Liver (tissue), 9 donors: ENCODE results near the gene FAM168B. TPM values are rescaled to one million over a fixed set of nuclear protein-coding genes. Genes with fewer than 3 reads are reported as not detected.

Source experiments
- DNase-seq: peaks from one replicate; pipeline ENCODE4 v3.0.0-alpha.2; 2017; ENCODE audit warnings: low spot score
- H3K27ac ChIP-seq, 2 donors: one replicate each; pipeline ENCODE4 v1.7.0; 2013; ENCODE audit warnings: inconsistent platforms in 2 of 2, low read length in 2 of 2, control low read depth in 1 of 2, low read depth in 1 of 2, mild to moderate bottlenecking in 1 of 2
- H3K27me3 ChIP-seq, 4 donors: one replicate each; pipeline versions ENCODE4 v1.6.1 to v1.7.0; 2013; ENCODE audit warnings: low read length in 3 of 4, inconsistent platforms in 1 of 4, mild to moderate bottlenecking in 1 of 4, moderate library complexity in 1 of 4; ENCODE audit not compliant: control insufficient read depth in 4 of 4, insufficient read depth in 4 of 4
- H3K36me3 ChIP-seq, 4 donors: one replicate each; pipeline versions ENCODE4 v1.6.1 to v1.7.0; 2013; ENCODE audit warnings: low read length in 3 of 4, mild to moderate bottlenecking in 3 of 4, low read depth in 1 of 4, moderate library complexity in 1 of 4; ENCODE audit not compliant: control insufficient read depth in 4 of 4, insufficient read depth in 3 of 4
- H3K4me1 ChIP-seq, 4 donors: one replicate each; pipeline versions ENCODE4 v1.6.1 to v1.7.0; 2013; ENCODE audit warnings: low read length in 3 of 4, mild to moderate bottlenecking in 3 of 4, moderate library complexity in 1 of 4; ENCODE audit not compliant: control insufficient read depth in 4 of 4, insufficient read depth in 4 of 4
- H3K4me3 ChIP-seq, 3 donors: one replicate each; pipeline versions ENCODE4 v1.6.1 to v1.7.0; 2013; ENCODE audit warnings: low read length in 3 of 3, control low read depth in 1 of 3, low read depth in 1 of 3, mild to moderate bottlenecking in 1 of 3
- H3K9ac ChIP-seq, 2 donors: one replicate each; pipeline ENCODE4 v1.7.0; 2013; ENCODE audit warnings: low read length in 2 of 2, mild to moderate bottlenecking in 2 of 2, moderate library complexity in 2 of 2, control low read depth in 1 of 2, low read depth in 1 of 2
- H3K9me3 ChIP-seq, 4 donors: one replicate each; pipeline versions ENCODE4 v1.6.1 to v1.7.0; 2013; ENCODE audit warnings: low read length in 3 of 4; ENCODE audit not compliant: control insufficient read depth in 4 of 4
- ATF3 ChIP-seq: IDR thresholded peaks from 2 replicates; pipeline ENCODE4 v1.6.1; 2016; ENCODE audit warnings: antibody characterized with exemption
- CTCF ChIP-seq: fragments of 150-350 bp; IDR thresholded peaks from 2 replicates; pipeline ENCODE4 v1.5.1; 2017; ENCODE audit warnings: improper control_type of control experiment, low read depth, low read length; ENCODE audit not compliant: missing input control
- EGR1 ChIP-seq, 2 donors: IDR thresholded peaks; 2 replicates each; pipeline ENCODE4 v1.6.1; 2016 to 2018; ENCODE audit warnings: antibody characterized with exemption in 2 of 2, low read depth in 2 of 2
- FOXA2 ChIP-seq: IDR thresholded peaks from 2 replicates; pipeline ENCODE4 v1.6.1; 2016; ENCODE audit warnings: antibody characterized with exemption
- HNF4G ChIP-seq: IDR thresholded peaks from 2 replicates; pipeline ENCODE4 v1.6.1; 2016; ENCODE audit warnings: antibody characterized with exemption
- JUND ChIP-seq, 2 donors: IDR thresholded peaks; 2 replicates each; pipeline ENCODE4 v1.6.1; 2016; ENCODE audit warnings: antibody characterized with exemption in 2 of 2
- MAX ChIP-seq: IDR thresholded peaks from 2 replicates; pipeline ENCODE4 v1.6.1; 2016; ENCODE audit warnings: antibody characterized with exemption
- NR2F2 ChIP-seq: IDR thresholded peaks from 2 replicates; pipeline ENCODE4 v1.6.1; 2016; ENCODE audit warnings: antibody characterized with exemption
- RAD21 ChIP-seq, 2 donors: IDR thresholded peaks; 2 replicates each; pipeline ENCODE4 v1.6.1; 2016; ENCODE audit warnings: antibody characterized with exemption in 2 of 2, mild to moderate bottlenecking in 2 of 2
- REST ChIP-seq: IDR thresholded peaks from 2 replicates; pipeline ENCODE4 v1.6.1; 2016; ENCODE audit warnings: antibody characterized with exemption, mild to moderate bottlenecking
- RXRA ChIP-seq, 2 donors: IDR thresholded peaks; 2 replicates each; pipeline ENCODE4 v1.6.1; 2017 to 2018; ENCODE audit warnings: antibody characterized with exemption in 2 of 2, mild to moderate bottlenecking in 1 of 2
- TAF1 ChIP-seq: conservative IDR thresholded peaks from 2 replicates; pipeline ENCODE4 v1.6.1; 2016; ENCODE audit warnings: antibody characterized with exemption, mild to moderate bottlenecking
- YY1 ChIP-seq: IDR thresholded peaks from 2 replicates; pipeline ENCODE4 v1.6.1; 2016; ENCODE audit warnings: antibody characterized with exemption, mild to moderate bottlenecking
- ZBTB33 ChIP-seq: IDR thresholded peaks from 2 replicates; pipeline ENCODE4 v1.6.1; 2016; ENCODE audit warnings: antibody characterized with exemption
- WGBS: extraction: QIAGEN DNeasy Blood & Tissue Kit; methylation state at CpG from one replicate; pipeline ENCODE4 v1.1.7; 2013; 5-methylcytosine and 5-hydroxymethylcytosine counted together
- polyA plus RNA-seq, 2 donors: library from polyadenylated mRNA; stranded (reverse) in 1 of 2; unstranded in 1 of 2; fragments of 200-250 nt in 1 of 2; fragments of >200 nt in 1 of 2; fragmentation: Nextera tagmentation in 1 of 2; extraction: Ambion mirVana in 1 of 2; gene quantifications; one replicate each; pipeline versions ENCODE4 v1.2.1 to v1.2.3, GENCODE V29; 2013 to 2015
- total RNA-seq, 2 donors: library from RNA; depleted of rRNA; stranded (reverse); fragments of >200 nt; gene quantifications; one replicate each; pipeline ENCODE4 v1.2.3, GENCODE V29; 2014
- donor health status: healthy.
- donor health status: healthy.
- donor health status: healthy.
- donor health status: healthy.
- donor health status: healthy.

FAM168B gene
- total and polyA plus RNA-seq, 4 donors, result 13.9 to 62.3 (median 30.8) TPM

GRCh38 chr2:131056932-131057287 lies 36.4 kb downstream of the FAM168B start:
- no peak overlapping the region for H3K9ac ChIP-seq
- 93% methylated on average over 4 of the region's 4 CpGs for WGBS
- no peak overlapping the region for H3K4me3 ChIP-seq
- no peak for DNase-seq
- H3K9me3 ChIP-seq, result no peaks in the 10 kb centered on the region
- H3K4me1 ChIP-seq, result no peaks in the 10 kb centered on the region
- H3K36me3 ChIP-seq, result peaks cover 2 to 51% (median 45%) of the 10 kb centered on the region in 4 donors
- H3K27ac ChIP-seq, result no peak overlapping the region
- no peak for TF ChIP-seq ATF3
- TF ChIP-seq JUND (IDR thresholded peaks at IDR 0.05), result no peak
- no peak for TF ChIP-seq TAF1
- no peaks in the 10 kb centered on the region for H3K27me3 ChIP-seq

- DNase-seq, result no peak
- Histone ChIP-seq H3K4me1 (no peaks in the 10 kb centered on the region), H3K27ac (no peak overlapping the region), H3K4me3 (no peak overlapping the region), H3K9me3 (no peaks in the 10 kb centered on the region), H3K9ac (no peak overlapping the region), H3K27me3 (no peaks in the 10 kb centered on the region), H3K36me3 (peaks cover 2 to 56% (median 49%) of the 10 kb centered on the region in 4 donors)
- WGBS, result 83% methylated on average over 5 of the region's 5 CpGs
- no peak for TF ChIP-seq CTCF
- no peak for TF ChIP-seq JUND (IDR thresholded peaks at IDR 0.05)
- no peak for TF ChIP-seq YY1
- no peak for TF ChIP-seq ZBTB33
- no peak for TF ChIP-seq NR2F2
- TF ChIP-seq EGR1 (IDR thresholded peaks at IDR 0.05; ENCODE audit: low read depth in 2 of 2), result no peak
- TF ChIP-seq TAF1, result no peak
- no peak for TF ChIP-seq RAD21 (IDR thresholded peaks at IDR 0.05)
- TF ChIP-seq HNF4G, result no peak
- no peak for TF ChIP-seq RXRA (IDR thresholded peaks at IDR 0.05)
- no peak for TF ChIP-seq ATF3
- no peak for TF ChIP-seq MAX
- no peak for TF ChIP-seq REST
- TF ChIP-seq FOXA2, result no peak
Measured at GRCh38 chr2:131056204-131056931, 36.9 kb downstream of the FAM168B start.
